ENCODE data around the gene CLN6. TPM values are rescaled to one million over a fixed set of nuclear protein-coding genes. Genes with fewer than 3 reads are reported as not detected.
A peak's percentile ranks its signal among the peaks of the same experiment; 100 is the strongest.

The CLN6 gene
- total and polyA plus RNA-seq, 4 donors = 5.3 to 16.8 (median 9.8) TPM

DNA sequence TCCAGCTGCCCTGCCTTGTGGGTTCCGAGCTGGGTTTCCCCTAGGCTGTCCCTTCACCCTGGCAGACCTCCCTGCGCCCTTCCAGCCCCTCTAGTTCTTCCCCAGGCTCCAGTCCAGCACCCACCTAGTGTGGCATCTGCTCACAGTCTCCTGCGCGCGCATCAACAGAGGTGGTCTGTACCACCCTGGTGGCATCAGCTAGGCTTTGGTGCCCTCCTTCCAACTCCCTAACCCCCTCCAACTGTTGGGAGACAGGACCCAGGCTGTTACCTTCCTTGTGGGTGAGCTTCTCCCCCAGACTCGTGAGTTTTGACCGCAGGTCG, 32.4 kb downstream of the CLN6 start:
- DNase-seq (no peak), ATAC-seq (ENCODE audit: low FRiP score) (no peak)
- H3K27me3 ChIP-seq (ENCODE audit: control insufficient read depth in 1 of 2, insufficient read depth in 2 of 2, low read length in 1 of 2) = no peaks in the 10 kb centered on the region
- intact Hi-C loops (cut with DNase I) = no loop called here
- H3K9me3 ChIP-seq (ENCODE audit: control insufficient read depth, low read length) = no peaks in the 10 kb centered on the region
- no peaks in the 10 kb centered on the region for H3K4me1 ChIP-seq (ENCODE audit: control insufficient read depth in 1 of 2, insufficient read depth in 2 of 2, low read length in 2 of 2)
- 92 to 96% methylated on average over 8 of the region's 8 CpGs for WGBS, 2 donors
- no peak overlapping the region for H3K27ac ChIP-seq (ENCODE audit: low read depth in 1 of 2, low read length in 2 of 2)
- H3K36me3 ChIP-seq (ENCODE audit: control insufficient read depth in 1 of 2, insufficient read depth in 2 of 2, low read length in 1 of 2) = no peaks in the 10 kb centered on the region
- no peak overlapping the region for H3K4me3 ChIP-seq (ENCODE audit: low read length in 2 of 2)

DNA sequence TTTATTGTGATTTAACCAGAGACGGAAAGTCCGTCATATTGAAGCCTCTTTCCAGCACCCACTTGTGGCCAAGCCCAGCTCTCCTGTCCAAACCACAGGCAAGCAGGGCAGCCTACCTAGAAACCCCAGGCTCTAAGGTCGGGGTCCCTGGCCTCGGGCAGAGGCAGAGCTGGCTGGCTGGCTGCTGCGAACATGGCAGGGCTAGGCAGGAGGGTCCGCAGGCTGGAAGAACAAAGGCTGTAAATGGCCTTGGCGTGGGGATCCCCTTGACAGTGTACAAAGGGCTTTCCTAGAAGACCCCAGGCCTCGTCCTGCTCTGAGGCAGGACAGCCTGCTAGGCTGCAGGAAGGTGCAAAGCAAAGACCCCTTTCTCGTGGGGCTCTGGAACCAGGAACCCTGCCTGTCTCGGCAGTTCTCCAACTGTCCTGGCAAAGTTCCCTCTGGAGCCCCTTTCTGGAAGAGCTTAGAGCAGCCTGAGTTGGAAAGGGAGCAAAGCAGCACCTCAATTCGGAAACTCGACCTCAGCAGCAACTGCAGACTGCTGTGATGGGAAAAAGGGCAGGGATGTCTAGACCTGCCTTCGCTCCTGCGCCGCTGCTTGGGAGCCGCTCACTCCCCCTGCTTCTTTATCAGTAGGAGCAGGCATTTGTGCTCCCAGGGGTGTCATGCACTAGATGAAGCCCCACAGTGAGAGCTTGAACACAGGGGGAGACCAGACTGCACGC, 32.9 kb downstream of the CLN6 start:
- 74 to 77% methylated on average over 17 of the region's 17 CpGs for WGBS, 2 donors
- no peaks in the 10 kb centered on the region for H3K9me3 ChIP-seq (ENCODE audit: control insufficient read depth, low read length)
- ATAC-seq (ENCODE audit: low FRiP score) (no peak), DNase-seq (no peak)
- H3K36me3 ChIP-seq (ENCODE audit: control insufficient read depth in 1 of 2, insufficient read depth in 2 of 2, low read length in 1 of 2) = no peaks in the 10 kb centered on the region
- intact Hi-C loops (cut with DNase I) = no loop called here
- no peak overlapping the region for H3K4me3 ChIP-seq (ENCODE audit: low read length in 2 of 2)
- H3K4me1 ChIP-seq (ENCODE audit: control insufficient read depth in 1 of 2, insufficient read depth in 2 of 2, low read length in 2 of 2) = no peaks in the 10 kb centered on the region
- no peaks in the 10 kb centered on the region for H3K27me3 ChIP-seq (ENCODE audit: control insufficient read depth in 1 of 2, insufficient read depth in 2 of 2, low read length in 1 of 2)
- H3K27ac ChIP-seq (ENCODE audit: low read depth in 1 of 2, low read length in 2 of 2) = no peak overlapping the region

DNA sequence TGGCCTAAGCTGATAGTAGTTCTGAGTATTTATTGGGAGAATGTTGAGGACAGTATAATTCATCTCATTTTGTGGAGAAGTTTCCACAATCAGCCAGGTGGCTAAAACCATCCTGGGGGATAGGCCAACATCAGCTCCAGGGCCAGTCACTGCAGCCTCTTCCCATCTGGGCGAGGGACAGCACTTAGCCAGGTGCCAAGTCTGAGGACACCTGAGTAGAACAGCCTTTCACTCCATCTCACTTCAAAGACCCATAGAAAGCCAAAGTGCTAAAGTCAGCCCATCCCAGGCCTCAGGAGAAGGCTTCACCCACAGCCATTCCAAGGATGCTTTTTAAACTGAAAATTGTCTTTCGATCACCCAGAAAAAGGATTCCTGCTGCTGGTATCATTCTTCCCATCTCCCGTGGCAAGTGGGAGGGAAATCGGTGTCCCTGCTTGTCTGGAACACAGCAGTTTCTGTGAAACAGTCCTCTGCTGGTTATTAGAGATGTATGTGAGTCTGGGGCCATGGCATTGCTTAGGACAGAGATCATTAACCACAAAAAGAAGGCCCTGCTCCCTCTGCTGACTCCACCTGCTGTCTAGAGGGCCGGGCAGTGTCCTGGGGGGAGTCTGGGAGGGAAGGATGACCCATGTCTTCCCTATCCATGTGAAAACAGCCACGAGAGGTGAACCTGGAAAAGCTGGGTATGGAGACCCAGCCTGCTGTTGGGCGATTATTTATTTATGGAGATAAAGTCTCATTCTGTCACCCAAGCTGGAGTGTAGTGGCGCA, 34.0 kb downstream of the CLN6 start:
- no peak overlapping the region for H3K27ac ChIP-seq (ENCODE audit: low read depth in 1 of 2, low read length in 2 of 2)
- H3K4me3 ChIP-seq (ENCODE audit: low read length in 2 of 2) = no peak overlapping the region
- 92 to 94% methylated on average over 8 of the region's 8 CpGs for WGBS, 2 donors
- no peaks in the 10 kb centered on the region for H3K27me3 ChIP-seq (ENCODE audit: control insufficient read depth in 1 of 2, insufficient read depth in 2 of 2, low read length in 1 of 2)
- no peaks in the 10 kb centered on the region for H3K4me1 ChIP-seq (ENCODE audit: control insufficient read depth in 1 of 2, insufficient read depth in 2 of 2, low read length in 2 of 2)
- DNase-seq (peak in 1 of 2 donors; percentile 13), ATAC-seq (ENCODE audit: low FRiP score) (no peak)
- intact Hi-C loops (cut with DNase I) = no loop called here
- H3K36me3 ChIP-seq (ENCODE audit: control insufficient read depth in 1 of 2, insufficient read depth in 2 of 2, low read length in 1 of 2) = no peaks in the 10 kb centered on the region
- H3K9me3 ChIP-seq (ENCODE audit: control insufficient read depth, low read length) = no peaks in the 10 kb centered on the region

DNA sequence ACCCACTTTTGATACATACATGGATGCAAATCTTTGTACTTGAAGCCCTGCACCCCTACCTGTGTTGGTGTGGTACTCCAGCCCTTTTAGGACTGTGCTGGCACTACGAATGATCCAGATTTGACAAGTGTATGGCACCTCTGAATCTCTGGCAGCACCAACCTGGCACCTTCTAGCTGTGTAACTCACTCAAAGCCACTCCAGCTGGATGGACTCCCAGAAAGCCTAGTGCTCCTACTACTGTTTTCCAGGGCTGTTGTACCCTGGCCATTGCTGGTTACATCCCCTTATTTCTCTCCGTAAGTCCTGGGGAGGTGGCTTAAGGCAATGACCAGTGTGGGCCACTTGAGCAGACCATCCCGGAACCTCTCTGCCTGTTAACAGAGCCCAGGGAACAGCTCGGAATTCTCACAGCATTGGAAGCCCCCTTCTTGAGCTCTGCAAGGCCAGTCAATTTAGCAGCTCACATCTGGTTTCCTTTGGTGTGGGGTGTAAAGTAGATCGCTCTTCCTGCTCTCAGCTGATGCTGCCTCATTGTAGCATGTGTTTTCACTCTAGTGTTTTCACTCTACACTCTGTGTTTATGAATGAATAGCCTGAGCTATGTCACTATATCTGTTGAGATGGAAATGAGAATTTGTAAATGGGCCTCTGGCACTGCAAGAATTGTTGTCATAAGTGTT, 36.6 kb downstream of the CLN6 start:
- ATAC-seq (ENCODE audit: low FRiP score) = no peak
- peaks cover 0 to 4% of the 10 kb centered on the region in 2 donors for H3K4me1 ChIP-seq (ENCODE audit: control insufficient read depth in 1 of 2, insufficient read depth in 2 of 2, low read length in 2 of 2)
- intact Hi-C loops (cut with DNase I) = no loop called here

DNA sequence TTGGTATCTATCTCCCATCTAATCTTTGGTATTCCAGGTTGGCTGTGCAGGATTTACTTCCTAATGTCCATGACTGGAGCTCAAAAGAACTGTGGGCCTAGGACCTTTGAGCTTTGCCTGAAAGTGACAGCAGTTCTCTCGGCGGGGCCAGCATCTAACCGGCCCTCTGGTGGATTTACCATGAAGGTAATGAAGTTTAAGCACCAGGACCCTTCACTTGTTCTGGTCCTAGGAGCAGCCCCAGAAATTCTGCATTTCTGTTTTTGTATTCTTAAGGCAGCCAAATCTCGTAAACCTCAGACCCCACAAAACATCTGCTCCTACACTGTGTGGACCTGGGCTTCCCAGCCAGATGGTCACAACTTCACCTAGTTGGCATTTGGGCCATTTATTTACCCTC, 37.4 kb downstream of the CLN6 start:
- Histone ChIP-seq H3K36me3 (ENCODE audit: control insufficient read depth in 1 of 2, insufficient read depth in 2 of 2, low read length in 1 of 2) (no peaks in the 10 kb centered on the region), H3K9me3 (ENCODE audit: control insufficient read depth, low read length) (no peaks in the 10 kb centered on the region), H3K4me3 (ENCODE audit: low read length in 2 of 2) (no peak overlapping the region), H3K4me1 (ENCODE audit: control insufficient read depth in 1 of 2, insufficient read depth in 2 of 2, low read length in 2 of 2) (peaks cover 0 to 4% of the 10 kb centered on the region in 2 donors), H3K27me3 (ENCODE audit: control insufficient read depth in 1 of 2, insufficient read depth in 2 of 2, low read length in 1 of 2) (no peaks in the 10 kb centered on the region), H3K27ac (ENCODE audit: low read depth in 1 of 2, low read length in 2 of 2) (no peak overlapping the region)
- ATAC-seq (ENCODE audit: low FRiP score) = no peak
- intact Hi-C loops (cut with DNase I) = no loop called here
- WGBS, 2 donors = 94% methylated on average over 4 of the region's 4 CpGs
- no peak for DNase-seq

More for the DNA sequence above, 36.6 kb downstream of the CLN6 start:
- H3K36me3 ChIP-seq (ENCODE audit: control insufficient read depth in 1 of 2, insufficient read depth in 2 of 2, low read length in 1 of 2) = no peaks in the 10 kb centered on the region
- no peaks in the 10 kb centered on the region for H3K9me3 ChIP-seq (ENCODE audit: control insufficient read depth, low read length)
- H3K4me3 ChIP-seq (ENCODE audit: low read length in 2 of 2) = no peak overlapping the region
- 55 to 60% methylated on average over 5 of the region's 5 CpGs for WGBS, 2 donors
- H3K27me3 ChIP-seq (ENCODE audit: control insufficient read depth in 1 of 2, insufficient read depth in 2 of 2, low read length in 1 of 2) = no peaks in the 10 kb centered on the region
- DNase-seq = no peak
- H3K27ac ChIP-seq (ENCODE audit: low read depth in 1 of 2, low read length in 2 of 2) = peak overlapping the region in 1 of 2 donors; percentile 18

DNA sequence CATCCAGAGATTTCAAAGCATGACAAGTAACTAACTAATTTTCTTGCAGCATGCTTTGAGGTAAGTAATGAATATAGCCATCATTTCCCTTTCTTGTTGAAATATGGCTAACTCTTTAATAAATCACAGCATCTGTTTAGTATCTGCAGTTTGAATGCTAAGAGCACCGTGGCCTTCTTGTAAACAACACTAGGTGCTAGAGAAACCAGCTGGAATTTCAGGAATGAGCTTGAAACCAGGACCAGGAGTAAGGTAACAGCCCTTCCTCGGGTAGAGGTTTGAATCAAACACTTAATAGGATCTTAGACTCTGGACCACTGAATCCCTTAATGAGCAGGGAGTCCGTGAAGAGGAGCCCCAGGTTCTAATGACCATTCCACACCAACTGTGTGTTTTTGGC, 38.0 kb downstream of the CLN6 start:
- Histone ChIP-seq H3K36me3 (ENCODE audit: control insufficient read depth in 1 of 2, insufficient read depth in 2 of 2, low read length in 1 of 2) (no peaks in the 10 kb centered on the region), H3K27ac (ENCODE audit: low read depth in 1 of 2, low read length in 2 of 2) (no peak overlapping the region), H3K4me3 (ENCODE audit: low read length in 2 of 2) (no peak overlapping the region), H3K9me3 (ENCODE audit: control insufficient read depth, low read length) (no peaks in the 10 kb centered on the region), H3K4me1 (ENCODE audit: control insufficient read depth in 1 of 2, insufficient read depth in 2 of 2, low read length in 2 of 2) (peaks cover 0 to 4% of the 10 kb centered on the region in 2 donors), H3K27me3 (ENCODE audit: control insufficient read depth in 1 of 2, insufficient read depth in 2 of 2, low read length in 1 of 2) (no peaks in the 10 kb centered on the region)
- 58 to 66% methylated on average over 3 of the region's 3 CpGs for WGBS, 2 donors
- DNase-seq (no peak), ATAC-seq (ENCODE audit: low FRiP score) (no peak)
- intact Hi-C loops (cut with DNase I) = no loop called here

DNA sequence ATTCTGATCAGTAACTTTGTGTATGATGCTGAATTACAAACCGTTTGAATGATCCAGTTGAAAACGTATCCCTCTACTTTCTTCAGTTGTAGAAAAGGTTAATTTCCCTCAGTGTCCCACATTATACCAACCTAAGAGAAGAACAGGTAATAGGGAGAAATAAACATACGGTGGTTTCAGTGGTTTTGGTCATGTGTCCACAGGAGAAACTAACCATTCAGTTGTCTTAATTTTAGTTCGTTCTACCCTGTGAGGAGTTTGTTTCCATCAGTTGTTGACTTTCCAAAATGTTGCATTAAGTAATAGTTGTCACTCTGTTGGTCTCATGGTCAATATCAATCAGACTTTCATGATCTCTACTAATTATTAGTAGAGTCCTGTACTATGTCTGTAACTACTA, 39.5 kb downstream of the CLN6 start:
- intact Hi-C loops (cut with DNase I) = no loop called here
- Histone ChIP-seq H3K9me3 (ENCODE audit: control insufficient read depth, low read length) (no peaks in the 10 kb centered on the region), H3K27me3 (ENCODE audit: control insufficient read depth in 1 of 2, insufficient read depth in 2 of 2, low read length in 1 of 2) (no peaks in the 10 kb centered on the region), H3K27ac (ENCODE audit: low read depth in 1 of 2, low read length in 2 of 2) (no peak overlapping the region), H3K4me1 (ENCODE audit: control insufficient read depth in 1 of 2, insufficient read depth in 2 of 2, low read length in 2 of 2) (peaks cover 0 to 4% of the 10 kb centered on the region in 2 donors), H3K36me3 (ENCODE audit: control insufficient read depth in 1 of 2, insufficient read depth in 2 of 2, low read length in 1 of 2) (peaks cover 0 to 1% of the 10 kb centered on the region in 2 donors), H3K4me3 (ENCODE audit: low read length in 2 of 2) (no peak overlapping the region)
- DNase-seq = no peak
- WGBS, 2 donors = 92 to 97% methylated on average over 4 of the region's 4 CpGs
- no peak for ATAC-seq (ENCODE audit: low FRiP score)

DNA sequence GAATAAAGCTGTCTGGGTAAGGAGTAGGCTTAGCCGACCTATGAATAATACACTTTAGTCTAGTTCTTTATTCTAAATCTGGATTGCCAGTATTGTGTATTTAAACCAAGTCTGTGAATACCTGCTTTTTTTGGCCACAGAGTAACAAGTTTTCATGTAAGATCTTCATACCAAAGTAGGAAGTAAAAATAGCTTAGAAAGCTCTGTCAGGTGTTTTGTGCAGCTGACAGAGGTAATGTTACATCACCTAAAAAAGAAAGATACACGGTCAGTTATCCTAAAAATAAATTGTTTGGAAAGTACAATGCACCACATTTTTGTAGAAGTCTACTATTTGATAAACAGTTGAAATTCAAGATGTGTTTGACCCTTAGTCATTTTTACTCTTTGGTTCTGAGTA, 40.9 kb downstream of the CLN6 start:
- no peak overlapping the region for H3K4me3 ChIP-seq (ENCODE audit: low read length in 2 of 2)
- peaks cover 3 to 4% of the 10 kb centered on the region in 2 donors for H3K36me3 ChIP-seq (ENCODE audit: control insufficient read depth in 1 of 2, insufficient read depth in 2 of 2, low read length in 1 of 2)
- no peaks in the 10 kb centered on the region for H3K27me3 ChIP-seq (ENCODE audit: control insufficient read depth in 1 of 2, insufficient read depth in 2 of 2, low read length in 1 of 2)
- ATAC-seq (ENCODE audit: low FRiP score) (no peak), DNase-seq (no peak)
- H3K4me1 ChIP-seq (ENCODE audit: control insufficient read depth in 1 of 2, insufficient read depth in 2 of 2, low read length in 2 of 2) = peaks cover 0 to 4% of the 10 kb centered on the region in 2 donors
- no peak overlapping the region for H3K27ac ChIP-seq (ENCODE audit: low read depth in 1 of 2, low read length in 2 of 2)
- H3K9me3 ChIP-seq (ENCODE audit: control insufficient read depth, low read length) = no peaks in the 10 kb centered on the region
- intact Hi-C loops (cut with DNase I) = no loop called here
- 5 to 13% methylated on average over 2 of the region's 2 CpGs for WGBS, 2 donors
